Testis (tissue), 2 donors: ENCODE data around the gene DPP3.

ENCODE experiments used
- POLR2A ChIP-seq: fragments of 450-650 bp; IDR thresholded peaks from one replicate; pipeline ENCODE4 v1.6.1; 2017; ENCODE audit warnings: antibody characterized with exemption, mild to moderate bottlenecking, moderate library complexity
- TF ChIP-seq, protein P1 (sequence below), 3 experiments: fragments of 450-650 bp in 2 of 3; fragments of 200-600 bp in 1 of 3; sonication (generic) in 1 of 3; IDR thresholded peaks; one replicate each; pipeline ENCODE4 v1.5.1; 2016 to 2019; ENCODE audit warnings: antibody characterized with exemption in 3 of 3, mild to moderate bottlenecking in 2 of 3, moderate library complexity in 1 of 3

DNA sequence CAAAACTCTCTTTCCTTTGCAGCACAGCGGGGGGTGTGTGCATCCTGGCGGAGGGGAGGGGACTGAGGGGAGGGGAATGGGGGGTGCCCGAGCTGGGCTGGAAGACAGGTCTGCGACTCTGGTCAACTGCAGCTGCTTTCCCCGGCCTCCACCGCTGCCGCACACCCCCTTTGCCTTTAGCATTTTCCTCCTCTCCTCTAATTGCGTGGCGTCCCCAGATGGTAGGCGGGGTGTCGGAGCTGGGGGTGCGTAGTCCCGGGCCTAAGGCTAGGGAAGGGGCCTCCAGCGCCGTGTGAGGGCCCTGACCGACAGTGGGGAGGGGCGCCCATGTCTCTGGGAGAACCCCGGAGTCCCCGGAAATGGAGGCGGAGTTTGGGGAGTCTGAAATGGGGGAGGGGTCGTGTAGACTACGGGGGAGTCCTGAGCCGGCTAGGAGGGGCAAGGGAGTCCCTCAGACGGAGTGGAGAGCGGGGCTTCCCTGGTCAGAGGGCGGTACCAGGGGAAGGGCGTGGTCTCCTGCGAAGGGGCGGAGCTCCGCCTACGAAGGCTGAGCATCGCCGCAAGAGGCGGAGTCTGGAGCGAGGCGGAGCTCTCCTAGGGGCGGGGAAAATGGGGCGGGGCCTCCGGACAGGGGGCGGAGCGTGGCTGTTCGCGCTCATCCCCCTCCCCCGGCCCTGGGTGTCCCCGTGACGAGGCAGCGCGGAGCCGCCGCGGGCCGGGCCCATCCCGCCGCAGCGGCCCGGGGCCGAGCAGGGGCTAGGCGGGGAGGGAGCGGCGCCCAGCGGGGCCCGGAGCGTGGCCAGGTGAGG lies 13.8 kb upstream of the DPP3 start, which contains the start of gene PELI3:
- TF ChIP-seq, protein P1, sequence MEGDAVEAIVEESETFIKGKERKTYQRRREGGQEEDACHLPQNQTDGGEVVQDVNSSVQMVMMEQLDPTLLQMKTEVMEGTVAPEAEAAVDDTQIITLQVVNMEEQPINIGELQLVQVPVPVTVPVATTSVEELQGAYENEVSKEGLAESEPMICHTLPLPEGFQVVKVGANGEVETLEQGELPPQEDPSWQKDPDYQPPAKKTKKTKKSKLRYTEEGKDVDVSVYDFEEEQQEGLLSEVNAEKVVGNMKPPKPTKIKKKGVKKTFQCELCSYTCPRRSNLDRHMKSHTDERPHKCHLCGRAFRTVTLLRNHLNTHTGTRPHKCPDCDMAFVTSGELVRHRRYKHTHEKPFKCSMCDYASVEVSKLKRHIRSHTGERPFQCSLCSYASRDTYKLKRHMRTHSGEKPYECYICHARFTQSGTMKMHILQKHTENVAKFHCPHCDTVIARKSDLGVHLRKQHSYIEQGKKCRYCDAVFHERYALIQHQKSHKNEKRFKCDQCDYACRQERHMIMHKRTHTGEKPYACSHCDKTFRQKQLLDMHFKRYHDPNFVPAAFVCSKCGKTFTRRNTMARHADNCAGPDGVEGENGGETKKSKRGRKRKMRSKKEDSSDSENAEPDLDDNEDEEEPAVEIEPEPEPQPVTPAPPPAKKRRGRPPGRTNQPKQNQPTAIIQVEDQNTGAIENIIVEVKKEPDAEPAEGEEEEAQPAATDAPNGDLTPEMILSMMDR (IDR thresholded peaks at IDR 0.05) = no peak
- TF ChIP-seq POLR2A = no peak
